ENCODE measurements around the gene MYH9. TPM values are rescaled to one million over a fixed set of nuclear protein-coding genes. Genes with fewer than 3 reads are reported as not detected.

The MYH9 gene
- total RNA-seq, 2 experiments from 2014 or later = 901 to 925 TPM

DNA sequence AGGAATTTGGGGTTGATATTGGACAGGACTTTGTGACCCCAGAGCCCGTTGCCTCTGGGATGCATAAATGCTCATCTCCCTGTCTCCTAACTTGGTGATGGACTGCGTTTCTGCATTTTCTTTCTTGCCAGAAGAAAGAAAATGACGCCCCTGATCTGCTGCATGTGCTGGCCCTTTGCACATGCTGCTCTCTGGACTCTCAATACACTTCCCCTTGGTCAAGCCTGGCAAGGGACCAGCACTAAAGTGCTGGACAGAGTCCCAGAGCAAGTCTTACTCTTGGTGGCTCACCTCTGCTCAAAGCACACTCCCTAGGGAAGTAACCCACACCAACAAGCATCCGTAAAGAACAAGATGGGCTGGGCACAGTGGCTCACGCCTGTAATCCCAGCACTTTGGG lies 40.7 kb downstream of the MYH9 start:
- H3K36me3 ChIP-seq (ENCODE audit: insufficient read depth, low read length) = peaks cover 75% of the 10 kb centered on the region
- H3K9me3 ChIP-seq (ENCODE audit: control insufficient read depth in 1 of 2, insufficient read depth in 1 of 2, low read length in 2 of 2) = no peaks in the 10 kb centered on the region
- H3K27ac ChIP-seq (ENCODE audit: low read depth in 1 of 2, low read length in 2 of 2) = peak overlapping the region in 1 of 2 donors; percentile 4
- Mint-ChIP-seq H3K4me1 (ENCODE audit: low read depth) (peaks cover 87% of the 10 kb centered on the region), H3K36me3 (ENCODE audit: low read depth) (peaks cover 84% of the 10 kb centered on the region), H3K9me3 (no peaks in the 10 kb centered on the region), H3K27me3 (no peaks in the 10 kb centered on the region), H3K27ac (peak overlapping the region; percentile 93), H3K4me3 (peak overlapping the region; percentile 15)
- H3K4me1 ChIP-seq (ENCODE audit: insufficient read depth, low read length) = peaks cover 96% of the 10 kb centered on the region
- no peak for DNase-seq
- TF ChIP-seq, protein P1, sequence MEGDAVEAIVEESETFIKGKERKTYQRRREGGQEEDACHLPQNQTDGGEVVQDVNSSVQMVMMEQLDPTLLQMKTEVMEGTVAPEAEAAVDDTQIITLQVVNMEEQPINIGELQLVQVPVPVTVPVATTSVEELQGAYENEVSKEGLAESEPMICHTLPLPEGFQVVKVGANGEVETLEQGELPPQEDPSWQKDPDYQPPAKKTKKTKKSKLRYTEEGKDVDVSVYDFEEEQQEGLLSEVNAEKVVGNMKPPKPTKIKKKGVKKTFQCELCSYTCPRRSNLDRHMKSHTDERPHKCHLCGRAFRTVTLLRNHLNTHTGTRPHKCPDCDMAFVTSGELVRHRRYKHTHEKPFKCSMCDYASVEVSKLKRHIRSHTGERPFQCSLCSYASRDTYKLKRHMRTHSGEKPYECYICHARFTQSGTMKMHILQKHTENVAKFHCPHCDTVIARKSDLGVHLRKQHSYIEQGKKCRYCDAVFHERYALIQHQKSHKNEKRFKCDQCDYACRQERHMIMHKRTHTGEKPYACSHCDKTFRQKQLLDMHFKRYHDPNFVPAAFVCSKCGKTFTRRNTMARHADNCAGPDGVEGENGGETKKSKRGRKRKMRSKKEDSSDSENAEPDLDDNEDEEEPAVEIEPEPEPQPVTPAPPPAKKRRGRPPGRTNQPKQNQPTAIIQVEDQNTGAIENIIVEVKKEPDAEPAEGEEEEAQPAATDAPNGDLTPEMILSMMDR (IDR thresholded peaks at IDR 0.05) = no peak
- ChIA-PET CTCF (interaction anchor here (0.8 to 1.2 kb wide), 3 partner anchors 10 to 123 kb away, joined by 3 to 4 read pairs (median 3); no protein-coding TSS in a partner anchor), POLR2A (interaction anchor here (44.0 to 49.5 kb wide), 2 partner anchors 8 to 21 kb away, joined by 1847 read pairs; partner anchors contain the start of gene MYH9)
- intact Hi-C loops (cut with DNase I, micrococcal nuclease) = no loop called here
- no peak overlapping the region for H3K4me3 ChIP-seq (ENCODE audit: low read length)
- ATAC-seq (ENCODE audit: poor library complexity) = no peak
- no peaks in the 10 kb centered on the region for H3K27me3 ChIP-seq (ENCODE audit: control insufficient read depth in 1 of 2, insufficient read depth in 2 of 2, low read length in 2 of 2)

DNA sequence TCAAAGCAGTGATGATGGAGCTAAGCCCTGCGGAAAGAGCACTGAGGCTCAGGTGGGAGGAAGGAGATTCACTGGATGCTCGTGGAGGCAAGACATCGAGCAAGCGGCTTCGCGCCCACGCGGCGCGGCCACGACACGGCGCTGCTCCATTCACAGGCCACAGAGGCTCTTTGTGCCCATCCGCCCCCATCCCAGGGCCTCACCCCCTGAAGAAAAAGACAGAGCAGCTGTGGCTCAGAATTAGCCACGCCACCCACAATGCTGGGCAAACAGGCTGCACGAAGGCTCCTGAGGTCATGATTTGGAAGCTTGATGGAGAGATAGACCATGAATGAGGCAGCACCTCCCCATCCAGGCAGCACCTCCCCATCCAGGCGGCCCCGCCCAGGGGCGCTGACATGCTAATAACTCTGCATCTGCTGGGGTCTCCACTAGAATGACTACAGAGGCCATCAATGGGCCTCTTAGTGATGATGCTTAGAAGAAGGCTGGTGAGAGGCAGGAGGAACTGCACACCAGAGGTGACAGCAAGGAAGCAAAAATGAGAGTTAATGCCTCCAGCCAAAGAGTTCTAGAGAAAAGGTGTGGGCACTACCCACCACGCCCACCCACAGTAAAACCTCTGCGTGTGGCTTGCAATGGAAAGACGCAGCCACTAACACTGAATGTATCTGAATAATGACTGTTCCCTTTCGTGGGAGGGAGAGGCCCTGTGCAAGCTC lies 43.5 kb downstream of the MYH9 start:
- Mint-ChIP-seq H3K9me3 (no peaks in the 10 kb centered on the region), H3K4me1 (ENCODE audit: low read depth) (peaks cover 88% of the 10 kb centered on the region), H3K27me3 (no peaks in the 10 kb centered on the region), H3K4me3 (peak overlapping the region; percentile 72), H3K27ac (peak overlapping the region; percentile 93), H3K36me3 (ENCODE audit: low read depth) (peaks cover 93% of the 10 kb centered on the region)
- TF ChIP-seq, protein P1 (IDR thresholded peaks at IDR 0.05) = no peak
- ChIA-PET CTCF (interaction anchor here (0.9 to 1.9 kb wide), 4 partner anchors 10 to 126 kb away, joined by 3 to 6 read pairs (median 3); no protein-coding TSS in a partner anchor), POLR2A (interaction anchor here (1.4 to 49.5 kb wide), 3 partner anchors 12 to 107 kb away, joined by 3 to 1847 read pairs (median 36); partner anchors contain the start of gene MYH9)
- Histone ChIP-seq H3K27ac (ENCODE audit: low read depth in 1 of 2, low read length in 2 of 2) (peak overlapping the region; percentile 42 to 54), H3K36me3 (ENCODE audit: insufficient read depth, low read length) (peaks cover 93% of the 10 kb centered on the region), H3K4me1 (ENCODE audit: insufficient read depth, low read length) (peaks cover 97% of the 10 kb centered on the region), H3K9me3 (ENCODE audit: control insufficient read depth in 1 of 2, insufficient read depth in 1 of 2, low read length in 2 of 2) (no peaks in the 10 kb centered on the region), H3K4me3 (ENCODE audit: low read length) (no peak overlapping the region), H3K27me3 (ENCODE audit: control insufficient read depth in 1 of 2, insufficient read depth in 2 of 2, low read length in 2 of 2) (no peaks in the 10 kb centered on the region)
- ATAC-seq (ENCODE audit: poor library complexity) (peak; percentile 24), DNase-seq (peak in 3 of 14 experiments; percentile 36 to 55 (median 51))
- intact Hi-C loops (cut with DNase I, micrococcal nuclease) = no loop called here

- POLR2A ChIA-PET = interaction anchor here (1.4 to 49.5 kb wide), 3 partner anchors 11 to 108 kb away, joined by 3 to 1847 read pairs (median 36); partner anchors contain the start of gene MYH9
- intact Hi-C loops (cut with DNase I, micrococcal nuclease) = no loop called here
Measured at GRCh38 chr22:36343720-36344105, 44.1 kb downstream of the MYH9 start.

More at GRCh38 chr22:36343720-36344105, 44.1 kb downstream of the MYH9 start:
- no peaks in the 10 kb centered on the region for H3K9me3 Mint-ChIP-seq
- Histone ChIP-seq H3K4me1 (ENCODE audit: insufficient read depth, low read length) (peaks cover 97% of the 10 kb centered on the region), H3K27me3 (ENCODE audit: control insufficient read depth in 1 of 2, insufficient read depth in 2 of 2, low read length in 2 of 2) (no peaks in the 10 kb centered on the region), H3K27ac (ENCODE audit: low read depth in 1 of 2, low read length in 2 of 2) (peak overlapping the region; percentile 42 to 54), H3K36me3 (ENCODE audit: insufficient read depth, low read length) (peaks cover 94% of the 10 kb centered on the region), H3K9me3 (ENCODE audit: control insufficient read depth in 1 of 2, insufficient read depth in 1 of 2, low read length in 2 of 2) (no peaks in the 10 kb centered on the region), H3K4me3 (ENCODE audit: low read length) (no peak overlapping the region)
- peak overlapping the region; percentile 51 for H3K4me3 Mint-ChIP-seq
- H3K36me3 Mint-ChIP-seq (ENCODE audit: low read depth) = peaks cover 93% of the 10 kb centered on the region
- H3K27me3 Mint-ChIP-seq = no peaks in the 10 kb centered on the region
- H3K27ac Mint-ChIP-seq = peak overlapping the region; percentile 93
- peaks cover 88% of the 10 kb centered on the region for H3K4me1 Mint-ChIP-seq (ENCODE audit: low read depth)
- ATAC-seq (ENCODE audit: poor library complexity) (no peak), DNase-seq (no peak)
- CTCF ChIA-PET = interaction anchor here (0.9 to 1.9 kb wide), 5 partner anchors 10 to 127 kb away, joined by 3 to 6 read pairs (median 3); no protein-coding TSS in a partner anchor
- TF ChIP-seq, protein P1 (IDR thresholded peaks at IDR 0.05) = no peak
